OCI-LY7 (cell line): ENCODE results near the gene ZC3H18. TPM values are rescaled to one million over a fixed set of nuclear protein-coding genes. Genes with fewer than 3 reads are reported as not detected.
A peak's percentile ranks its signal among the peaks of the same experiment; 100 is the strongest.

Experiments used
- BruUV-seq: library from RNA; stranded (reverse); fragments of 400-500 nt; replicated peaks from 2 replicates; lab custom pipeline; 2021; lab: Mats Ljungman, UMichigan
- CTCF ChIA-PET: fragments of 300-600 bp; sonication (Branson Sonifier 250); formaldehyde crosslinking; loops from one replicate; lab custom pipeline; 2022; ENCODE audit warnings: antibody characterized with exemption; ENCODE audit not compliant: unreplicated experiment; lab: Charles Lee
- POLR2A ChIA-PET: fragments of 300-600 bp; sonication (Branson Sonifier 250); formaldehyde crosslinking; loops from one replicate; lab custom pipeline; 2022; ENCODE audit warnings: antibody characterized with exemption; lab: Charles Lee
- DNase-seq: peaks from one replicate; pipeline ENCODE4 v3.0.0-alpha.2; 2015; ENCODE audit warnings: low spot score
- H2AFZ ChIP-seq: fragments of 200-600 bp; sonication (generic), shearing (Covaris generic); 2 replicates; pipeline ENCODE4 v1.6.1; 2014; ENCODE audit warnings: mild to moderate bottlenecking, antibody characterized with exemption, low read length, moderate library complexity
- H3K27ac ChIP-seq: fragments of 200-600 bp; sonication (generic); 2 replicates; pipeline ENCODE4 v1.5.1; 2014; ENCODE audit warnings: mixed run types, low read depth, mild to moderate bottlenecking, moderate library complexity, low read length, inconsistent platforms; ENCODE audit not compliant: poor library complexity, severe bottlenecking
- H3K36me3 ChIP-seq: fragments of 200-600 bp; sonication (generic); 2 replicates; pipeline ENCODE4 v1.6.1; 2014; ENCODE audit warnings: mild to moderate bottlenecking, antibody characterized with exemption, low read length, moderate library complexity, mixed read lengths; ENCODE audit not compliant: insufficient read depth
- H3K4me1 ChIP-seq: fragments of 200-600 bp; sonication (generic); 2 replicates; pipeline ENCODE4 v1.5.1; 2014; ENCODE audit warnings: mild to moderate bottlenecking, low read length; ENCODE audit not compliant: insufficient read depth, poor library complexity, severe bottlenecking
- H3K4me2 ChIP-seq: fragments of 200-600 bp; sonication (generic); 2 replicates; pipeline ENCODE4 v1.6.1; 2014; ENCODE audit warnings: mild to moderate bottlenecking, low read length
- H3K4me3 ChIP-seq: fragments of 200-600 bp; sonication (generic); 2 replicates; pipeline ENCODE4 v1.5.1; 2014; ENCODE audit warnings: mild to moderate bottlenecking, low read depth, low read length; ENCODE audit not compliant: poor library complexity, severe bottlenecking
- H3K79me2 ChIP-seq: fragments of 200-600 bp; sonication (generic); 2 replicates; pipeline ENCODE4 v1.6.1; 2016; ENCODE audit warnings: low read depth, mild to moderate bottlenecking, low read length, moderate library complexity, mixed read lengths; ENCODE audit not compliant: insufficient read depth
- H3K9me2 ChIP-seq: fragments of 200-600 bp; sonication (generic); 2 replicates; pipeline ENCODE4 v1.6.1; 2016; ENCODE audit warnings: mild to moderate bottlenecking, low read length, mixed read lengths; ENCODE audit not compliant: insufficient read depth
- H3K9me3 ChIP-seq: fragments of 200-600 bp; sonication (generic); 2 replicates; pipeline ENCODE4 v1.6.1; 2014; ENCODE audit warnings: mild to moderate bottlenecking, mixed run types, low read length, mixed read lengths
- H4K20me1 ChIP-seq: fragments of 200-600 bp; sonication (generic); 2 replicates; pipeline ENCODE4 v1.6.1; 2014; ENCODE audit warnings: mild to moderate bottlenecking, antibody characterized with exemption, low read length, moderate library complexity, mixed read lengths; ENCODE audit not compliant: insufficient read depth
- EZH2phosphoT487 ChIP-seq: fragments of 200-600 bp; sonication (generic); IDR thresholded peaks from 2 replicates; pipeline ENCODE4 v1.6.1; 2018; ENCODE audit warnings: low read depth, borderline replicate concordance, mild to moderate bottlenecking, mixed run types, antibody characterized with exemption, low read length, moderate library complexity, mixed read lengths
- intact Hi-C: fragments of 100-400 bp; cut with micrococcal nuclease; formaldehyde crosslinking; loops from one replicate; pipeline ENCODE4 v1.10.0; 2022; ENCODE audit not compliant: unreplicated experiment
- total RNA-seq, 2 experiments: library from RNA; depleted of rRNA in 1 of 2; stranded (reverse); fragments of >200 nt in 1 of 2; shearing (Covaris generic) in 1 of 2; gene quantifications; 2 replicates each; pipeline ENCODE4 v1.2.3, GENCODE V29; 2014 to 2022
- TF ChIP-seq, protein P1 (sequence below): fragments of 200-600 bp; sonication (generic); conservative IDR thresholded peaks from 2 replicates; pipeline ENCODE4 v1.5.1; 2014; ENCODE audit warnings: mild to moderate bottlenecking, antibody characterized with exemption, low read length, moderate library complexity, mixed read lengths

Gene ZC3H18
- total RNA-seq, 2 experiments from 2014 or later = 22.2 to 79.0 TPM

DNA sequence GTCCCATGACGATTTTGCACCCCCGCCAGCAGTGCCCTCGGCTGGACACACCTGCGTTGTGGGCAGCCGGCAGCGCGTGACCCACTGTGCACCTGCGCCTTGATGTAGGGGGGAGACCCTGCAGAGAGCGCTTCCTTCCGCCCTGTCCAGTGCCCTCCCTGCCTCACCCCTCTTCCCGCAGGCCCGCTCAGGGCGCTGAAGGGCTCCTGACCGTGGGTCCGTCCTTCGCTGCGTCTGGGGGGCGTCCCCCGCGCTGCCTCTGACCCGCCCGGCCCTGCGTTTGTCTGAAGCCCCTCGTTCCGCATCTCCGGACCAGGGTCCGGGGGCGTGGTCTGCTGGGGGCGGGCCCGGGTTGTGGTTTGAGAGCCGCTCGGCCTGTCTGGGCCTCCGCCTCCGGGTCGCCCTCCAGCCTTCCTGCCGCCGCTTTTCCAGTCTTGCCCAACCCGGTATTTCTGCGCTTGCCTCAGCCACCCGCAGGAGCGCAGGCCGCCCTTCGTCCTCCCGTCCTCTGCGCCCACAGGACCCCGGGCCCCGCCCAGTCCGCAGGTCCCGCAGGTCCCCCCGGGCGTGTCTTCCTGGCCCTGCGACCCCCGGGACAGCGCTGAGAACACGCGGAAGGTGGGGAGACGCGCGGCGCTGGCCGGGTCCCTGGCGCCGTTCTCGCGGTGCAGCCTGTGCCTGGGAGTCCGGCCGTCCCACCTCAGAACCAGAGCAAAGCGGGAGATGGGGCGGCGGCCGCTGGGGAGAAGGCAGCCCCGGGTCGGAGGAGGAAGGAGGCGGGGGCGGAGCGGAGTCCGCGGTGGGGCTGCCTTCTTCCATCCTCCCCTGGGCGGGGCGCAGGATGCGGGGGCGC, 64.2 kb downstream of the ZC3H18 start:
- Histone ChIP-seq H3K27ac (no peak overlapping the region), H3K4me2 (peak overlapping the region; percentile 55), H4K20me1 (no peaks in the 10 kb centered on the region), H3K79me2 (no peaks in the 10 kb centered on the region), H3K9me3 (no peaks in the 10 kb centered on the region), H3K9me2 (no peaks in the 10 kb centered on the region), H3K36me3 (peaks cover 40% of the 10 kb centered on the region), H3K4me3 (peak overlapping the region; percentile 26), H2AFZ (no peak overlapping the region), H3K4me1 (peaks cover 43% of the 10 kb centered on the region)
- POLR2A ChIA-PET = no interaction called here
- BruUV-seq = no TSS peak
- CTCF ChIA-PET = interaction anchor here (0.6 kb wide), 1 partner anchor 185 kb away, joined by 4 read pairs; no protein-coding TSS in a partner anchor
- no peak for TF ChIP-seq EZH2phosphoT487
- TF ChIP-seq, protein P1, sequence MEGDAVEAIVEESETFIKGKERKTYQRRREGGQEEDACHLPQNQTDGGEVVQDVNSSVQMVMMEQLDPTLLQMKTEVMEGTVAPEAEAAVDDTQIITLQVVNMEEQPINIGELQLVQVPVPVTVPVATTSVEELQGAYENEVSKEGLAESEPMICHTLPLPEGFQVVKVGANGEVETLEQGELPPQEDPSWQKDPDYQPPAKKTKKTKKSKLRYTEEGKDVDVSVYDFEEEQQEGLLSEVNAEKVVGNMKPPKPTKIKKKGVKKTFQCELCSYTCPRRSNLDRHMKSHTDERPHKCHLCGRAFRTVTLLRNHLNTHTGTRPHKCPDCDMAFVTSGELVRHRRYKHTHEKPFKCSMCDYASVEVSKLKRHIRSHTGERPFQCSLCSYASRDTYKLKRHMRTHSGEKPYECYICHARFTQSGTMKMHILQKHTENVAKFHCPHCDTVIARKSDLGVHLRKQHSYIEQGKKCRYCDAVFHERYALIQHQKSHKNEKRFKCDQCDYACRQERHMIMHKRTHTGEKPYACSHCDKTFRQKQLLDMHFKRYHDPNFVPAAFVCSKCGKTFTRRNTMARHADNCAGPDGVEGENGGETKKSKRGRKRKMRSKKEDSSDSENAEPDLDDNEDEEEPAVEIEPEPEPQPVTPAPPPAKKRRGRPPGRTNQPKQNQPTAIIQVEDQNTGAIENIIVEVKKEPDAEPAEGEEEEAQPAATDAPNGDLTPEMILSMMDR = no peak
- intact Hi-C loops = loop anchor here (1.0 to 5.0 kb wide), 4 partner anchors 16 to 192 kb away; partner anchors contain the start of gene CYBA
- DNase-seq = peak; percentile 76

DNA sequence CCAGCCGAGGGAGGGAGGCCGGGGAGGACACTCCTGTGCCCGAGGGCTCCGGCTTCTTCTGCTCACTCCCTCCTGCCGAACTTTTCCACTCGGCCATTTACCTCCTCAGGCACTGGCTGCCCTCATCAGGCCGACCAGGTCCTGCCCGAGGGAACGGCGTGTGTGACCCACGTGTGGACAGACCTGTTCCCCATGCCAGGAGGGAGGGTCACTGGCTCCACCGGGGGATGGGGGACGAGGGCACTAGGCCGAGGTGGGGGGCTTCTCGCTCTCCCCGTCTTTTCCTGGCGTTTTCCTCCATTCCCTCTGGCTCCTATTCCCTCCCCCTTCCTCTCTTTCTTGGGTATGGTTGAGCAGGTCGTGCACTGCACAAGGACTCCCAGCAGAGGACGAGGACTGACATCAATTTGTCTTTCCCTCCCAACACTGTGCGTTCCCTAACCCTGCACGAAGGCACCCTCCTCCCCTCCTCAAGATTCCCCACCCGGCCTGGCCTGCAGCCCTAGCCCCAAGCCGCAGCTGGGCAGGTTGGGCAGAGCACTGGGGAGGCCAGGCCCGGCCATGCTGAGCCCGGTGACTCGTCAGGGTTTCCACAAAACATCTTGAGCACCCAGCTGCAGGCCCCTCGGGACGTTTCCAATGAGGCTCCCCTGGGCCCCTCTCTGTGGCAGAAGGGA, 64.9 kb downstream of the ZC3H18 start:
- Histone ChIP-seq H3K4me2 (peak overlapping the region; percentile 55; the same call in 1 of the 2 replicates), H3K4me1 (peaks cover 43% of the 10 kb centered on the region), H3K9me2 (no peaks in the 10 kb centered on the region), H3K4me3 (no peak overlapping the region), H2AFZ (no peak overlapping the region), H3K36me3 (peaks cover 33% of the 10 kb centered on the region), H4K20me1 (no peaks in the 10 kb centered on the region), H3K79me2 (no peaks in the 10 kb centered on the region), H3K9me3 (no peaks in the 10 kb centered on the region), H3K27ac (no peak overlapping the region)
- no peak for DNase-seq
- ChIA-PET POLR2A (no interaction called here), CTCF (no interaction called here)
- no TSS peak for BruUV-seq
- TF ChIP-seq, protein P1 = no peak
- no peak for TF ChIP-seq EZH2phosphoT487
- intact Hi-C loops = loop anchor here (1.0 to 5.0 kb wide), 5 partner anchors 16 to 193 kb away; partner anchors contain the start of gene CYBA
